ENCODE results near the gene AAMP. TPM values are rescaled to one million over a fixed set of nuclear protein-coding genes. Genes with fewer than 3 reads are reported as not detected.

AAMP gene
- total RNA-seq, 1 donor from 2014 or later = 126 TPM

- no peak for DNase-seq (ENCODE audit: low read depth in 2 of 2)
Observed at GRCh38 chr2:218224186-218224585, 45.8 kb downstream of the AAMP start.

- peak in 1 of 2 donors; percentile 70 for DNase-seq (ENCODE audit: low read depth in 2 of 2)
Observed at GRCh38 chr2:218223046-218223445, 46.9 kb downstream of the AAMP start.

- DNase-seq (ENCODE audit: low read depth in 2 of 2) = no peak
Observed at GRCh38 chr2:218221000-218221399, 48.9 kb downstream of the AAMP start.

- no peak for DNase-seq (ENCODE audit: low read depth in 2 of 2)
Observed at GRCh38 chr2:218219934-218220333, 50.0 kb downstream of the AAMP start.

GRCh38 chr2:218218268-218219185 lies 51.4 kb downstream of the AAMP start:
- DNase-seq (ENCODE audit: low read depth in 2 of 2) = no peak

GRCh38 chr2:218217360-218218267 lies 52.3 kb downstream of the AAMP start:
- DNase-seq (ENCODE audit: low read depth in 2 of 2) = peak in 1 of 2 donors; percentile 36

GRCh38 chr2:218216674-218217359 lies 53.1 kb downstream of the AAMP start, which contains the start of gene ARPC2:
Gene ARPC2 (plus strand): TSS chr2:218217189. CDS start chr2:218217471, 282 bp downstream.
- peak; percentile 88 to 96 for DNase-seq (ENCODE audit: low read depth in 2 of 2)

GRCh38 chr2:218216336-218216673 lies 53.6 kb downstream of the AAMP start:
- DNase-seq (ENCODE audit: low read depth in 2 of 2) = no peak

Other genes starting within 250 kb of the AAMP start
- gene RUFY4, start 200.9 kb downstream of the AAMP start, total RNA-seq = not detected in 2 replicates
- gene CXCR2, start 144.1 kb downstream of the AAMP start, total RNA-seq = not detected in 2 replicates
- not detected in 2 replicates for gene CXCR1, start 103.2 kb downstream of the AAMP start, total RNA-seq
- 256 and 269 TPM in 2 replicates for gene ARPC2, start 52.9 kb downstream of the AAMP start, total RNA-seq
- gene GPBAR1, start 9.1 kb downstream of the AAMP start, total RNA-seq = 0.13 TPM in 1 of 2 replicates, not detected in the other
- 19.8 and 26.9 TPM in 2 replicates for gene PNKD, start 382 bp upstream of the AAMP start, total RNA-seq
- gene TMBIM1, start 22.4 kb upstream of the AAMP start, total RNA-seq = 121 and 191 TPM in 2 replicates
- not detected in 2 replicates for gene CATIP, start 86.7 kb upstream of the AAMP start, total RNA-seq
- gene SLC11A1, start 112.1 kb upstream of the AAMP start, total RNA-seq = under 0.01 and 0.13 TPM in 2 replicates
- 48.9 and 91.0 TPM in 2 replicates for gene CTDSP1, start 129.7 kb upstream of the AAMP start, total RNA-seq
- not detected in 2 replicates for gene VIL1, start 149.0 kb upstream of the AAMP start, total RNA-seq